ENCODE results near the gene INAFM1. TPM values are rescaled to one million over a fixed set of nuclear protein-coding genes. Genes with fewer than 3 reads are reported as not detected.

INAFM1 gene
- total RNA-seq, 5 donors from 2014 or later (not counting 1 experiment from before 2014, with no cell fraction given) = 11.3 to 19.2 (median 15.6) TPM

DNA sequence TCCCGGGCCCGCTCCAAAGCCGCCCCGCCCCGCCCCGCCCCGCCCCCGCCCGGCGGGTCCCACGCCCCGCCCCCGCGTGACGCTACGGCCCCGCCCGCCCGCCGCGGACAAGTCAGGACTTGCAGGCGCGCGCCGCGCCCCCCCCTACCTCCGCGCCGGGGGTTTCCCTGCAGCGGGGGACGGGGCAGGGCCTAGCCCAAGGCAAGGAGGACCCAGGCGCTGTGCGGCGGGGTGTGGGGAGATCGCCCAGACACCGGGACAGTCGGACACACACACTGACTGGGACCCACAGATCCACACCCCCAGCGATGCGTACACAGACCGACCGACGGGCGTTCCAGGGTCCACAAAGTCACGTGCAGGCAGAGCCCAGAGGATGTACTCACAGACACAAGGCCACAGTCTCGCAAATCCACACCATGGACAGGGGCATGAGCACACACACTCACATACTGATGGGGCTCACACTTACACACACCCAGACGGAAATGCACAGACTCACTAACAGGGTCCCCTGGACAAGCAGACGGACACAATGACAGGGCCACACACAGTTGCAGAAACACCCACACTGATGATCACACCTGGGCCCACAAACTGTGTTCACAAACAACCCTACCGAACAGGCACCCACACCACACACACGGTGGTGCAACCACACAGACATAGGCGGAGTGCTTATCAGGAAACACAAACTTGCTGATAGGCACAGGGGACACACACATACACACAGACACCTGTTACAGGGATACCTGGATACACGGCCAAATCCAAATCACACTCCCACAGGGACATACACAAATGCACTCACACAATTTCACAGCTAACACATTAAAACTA, 43.2 kb upstream of the INAFM1 start:
- ChIA-PET CTCF (interaction anchor here in 1 of 2 donors (1.5 to 2.0 kb wide), 2 partner anchors 13 to 21 kb away, joined by 7 to 8 read pairs; no protein-coding TSS in a partner anchor), POLR2A (interaction anchor here in 1 of 2 donors (0.5 kb wide), 1 partner anchor 8 kb away, joined by 3 read pairs; no protein-coding TSS in a partner anchor)
- peak overlapping the region; percentile 71 to 79 for H3K27ac Mint-ChIP-seq
- WGBS (ENCODE audit: insufficient coverage) = 5% methylated on average over 38 of the region's 51 CpGs
- peak overlapping the region; percentile 56 to 78 (median 73) for H3K4me3 Mint-ChIP-seq
- peaks cover 31 to 53% of the 10 kb centered on the region in 2 experiments for H3K4me1 ChIP-seq (ENCODE audit: control insufficient read depth in 1 of 2, extremely low read depth in 1 of 2, insufficient read depth in 2 of 2, low read length in 2 of 2)
- H3K27ac ChIP-seq (ENCODE audit: low read length) = peak overlapping the region; percentile 88
- no peaks in the 10 kb centered on the region for H3K9me3 Mint-ChIP-seq
- DNase-seq (peak; percentile 80 to 96 (median 90)), ATAC-seq (replicated peaks in 1 of 4) (peak; percentile 54 to 69 (median 60))
- H3K4me3 ChIP-seq (ENCODE audit: control insufficient read depth in 1 of 2, extremely low read depth in 1 of 2, low read length in 1 of 2) = peak overlapping the region; percentile 52 to 66
- H3K36me3 ChIP-seq (ENCODE audit: control insufficient read depth in 2 of 2, extremely low read depth in 1 of 2, insufficient read depth in 1 of 2, low read length in 1 of 2) = no peaks in the 10 kb centered on the region
- no peaks in the 10 kb centered on the region for H3K9me3 ChIP-seq
- H3K27me3 ChIP-seq (replicated peaks in 1 of 2; ENCODE audit: control insufficient read depth in 2 of 2, extremely low read depth in 1 of 2, insufficient read depth in 2 of 2, low read length in 1 of 2) = peaks cover 0 to 2% of the 10 kb centered on the region in 2 experiments
- peaks cover 25 to 29% (median 28%) of the 10 kb centered on the region in 3 donors for H3K4me1 Mint-ChIP-seq
- no peaks in the 10 kb centered on the region for H3K27me3 Mint-ChIP-seq
- no peaks in the 10 kb centered on the region for H3K36me3 Mint-ChIP-seq

DNA sequence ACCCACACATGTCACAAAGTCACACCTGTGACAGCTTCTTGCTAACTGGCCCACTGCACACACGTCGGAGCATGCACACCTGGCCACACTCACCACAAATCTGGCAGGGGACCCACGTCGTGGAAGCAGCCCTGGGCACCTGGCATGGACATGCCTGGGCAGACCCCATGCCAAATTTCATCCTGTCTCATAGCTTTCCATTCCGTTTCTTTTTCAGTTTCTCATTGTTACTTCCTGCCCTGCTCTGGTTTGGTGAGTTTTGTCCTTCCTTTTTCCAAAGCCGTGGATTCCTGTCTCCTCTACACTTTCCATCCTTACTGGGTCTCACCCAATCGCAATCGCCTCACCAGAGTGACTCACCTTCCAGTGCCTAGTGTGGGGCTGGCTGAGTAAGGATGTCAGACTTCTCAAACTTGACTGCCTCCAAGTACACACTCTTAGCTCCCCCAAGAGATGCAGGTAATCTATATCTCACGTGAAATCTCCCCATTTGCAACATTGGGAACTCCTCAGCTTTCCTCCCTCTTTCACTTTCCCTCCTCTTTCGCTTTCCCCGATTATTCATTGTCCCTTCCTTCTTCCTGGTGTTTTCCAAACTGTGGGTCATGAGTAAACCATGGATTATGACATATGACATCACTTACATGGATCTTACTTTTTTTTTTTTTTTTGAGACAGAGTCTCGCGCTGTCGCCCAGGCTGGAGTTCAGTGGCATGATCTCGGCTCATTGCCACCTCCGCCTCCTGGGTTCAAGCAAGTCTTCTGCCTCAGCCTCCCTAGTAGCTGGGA, 42.1 kb upstream of the INAFM1 start:
- Mint-ChIP-seq H3K4me3 (peak overlapping the region; percentile 56 to 73 (median 71)), H3K4me1 (peaks cover 19 to 22% (median 20%) of the 10 kb centered on the region in 3 donors), H3K27me3 (no peaks in the 10 kb centered on the region), H3K36me3 (no peaks in the 10 kb centered on the region), H3K27ac (peak overlapping the region; percentile 79 to 87), H3K9me3 (no peaks in the 10 kb centered on the region)
- ATAC-seq (replicated peaks in 1 of 4) (no peak), DNase-seq (peak in 1 of 35 experiments; percentile 25)
- no peaks in the 10 kb centered on the region for H3K9me3 ChIP-seq
- POLR2A ChIA-PET = interaction anchor here in 1 of 2 donors (0.5 kb wide), 1 partner anchor 9 kb away, joined by 3 read pairs; no protein-coding TSS in a partner anchor
- CTCF ChIA-PET = interaction anchor here in 1 of 2 donors (0.7 to 2.0 kb wide), 3 partner anchors 12 to 66 kb away, joined by 6 to 8 read pairs (median 7); no protein-coding TSS in a partner anchor
- no peaks in the 10 kb centered on the region for H3K36me3 ChIP-seq (ENCODE audit: control insufficient read depth in 2 of 2, extremely low read depth in 1 of 2, insufficient read depth in 1 of 2, low read length in 1 of 2)
- peaks cover 21 to 41% of the 10 kb centered on the region in 2 experiments for H3K4me1 ChIP-seq (ENCODE audit: control insufficient read depth in 1 of 2, extremely low read depth in 1 of 2, insufficient read depth in 2 of 2, low read length in 2 of 2)
- no peaks in the 10 kb centered on the region for H3K27me3 ChIP-seq (replicated peaks in 1 of 2; ENCODE audit: control insufficient read depth in 2 of 2, extremely low read depth in 1 of 2, insufficient read depth in 2 of 2, low read length in 1 of 2)
- WGBS (ENCODE audit: insufficient coverage) = 31% methylated on average over 6 of the region's 16 CpGs
- no peak overlapping the region for H3K4me3 ChIP-seq (ENCODE audit: control insufficient read depth in 1 of 2, extremely low read depth in 1 of 2, low read length in 1 of 2)
- H3K27ac ChIP-seq (ENCODE audit: low read length) = no peak overlapping the region

DNA sequence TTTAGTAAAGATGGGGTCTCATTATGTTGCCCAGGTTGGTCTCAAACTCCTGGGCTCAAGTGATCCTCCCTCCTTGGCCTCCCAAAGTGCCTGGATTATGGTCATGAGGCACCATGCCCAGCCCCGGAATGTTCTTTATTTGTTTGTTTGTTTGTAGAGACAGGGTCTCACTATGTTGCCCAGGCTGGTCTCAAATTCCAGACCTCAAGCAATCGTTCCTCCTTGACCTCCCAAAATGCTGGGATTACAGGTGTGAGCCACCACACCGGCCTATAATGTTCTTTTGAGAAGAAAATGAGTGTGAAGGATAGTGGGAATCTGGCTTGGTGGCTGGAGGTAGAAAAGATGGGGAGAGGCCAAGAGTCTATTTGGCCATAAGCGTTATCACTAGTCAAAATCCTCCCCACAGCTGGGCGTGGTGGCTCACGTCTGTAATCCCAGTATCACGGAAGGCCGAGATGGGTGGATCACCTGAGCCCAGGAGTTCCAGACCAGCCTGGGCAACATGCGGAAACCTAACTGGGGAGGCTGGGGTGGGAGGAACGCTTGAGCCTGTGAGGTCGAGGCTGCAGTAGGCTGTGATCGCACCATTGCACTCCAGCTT, 38.5 kb upstream of the INAFM1 start:
- no peak overlapping the region for H3K4me3 Mint-ChIP-seq
- H3K4me1 Mint-ChIP-seq = peaks cover 27 to 35% (median 32%) of the 10 kb centered on the region in 3 donors
- H3K27me3 Mint-ChIP-seq = no peaks in the 10 kb centered on the region

DNA sequence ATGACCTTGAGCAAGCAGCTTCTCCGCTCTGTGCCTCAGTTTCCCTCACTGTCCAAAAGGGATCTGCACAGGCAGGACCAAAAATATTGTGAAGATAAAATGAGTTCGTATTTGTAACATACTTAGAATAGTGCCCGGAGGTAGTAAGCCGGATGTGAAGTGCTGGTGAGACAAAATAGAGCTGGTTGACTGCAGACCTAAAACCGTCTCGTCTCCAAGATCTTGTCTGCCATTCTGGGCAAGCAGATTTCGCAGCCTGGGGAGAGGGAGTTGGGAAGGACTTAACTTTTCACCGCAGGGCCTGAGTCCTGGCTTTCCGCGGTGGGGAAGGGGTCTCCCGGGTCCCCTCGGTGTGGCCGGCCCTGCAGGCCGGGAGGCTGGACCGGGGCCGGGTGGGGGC, 35.5 kb upstream of the INAFM1 start:
- peak overlapping the region in 1 of 2 donors; percentile 42 for H3K4me3 ChIP-seq (ENCODE audit: control insufficient read depth in 1 of 2, extremely low read depth in 1 of 2, low read length in 1 of 2)

More for the DNA sequence above, 38.5 kb upstream of the INAFM1 start:
- peaks cover 0 to 6% of the 10 kb centered on the region in 2 experiments for H3K27me3 ChIP-seq (replicated peaks in 1 of 2; ENCODE audit: control insufficient read depth in 2 of 2, extremely low read depth in 1 of 2, insufficient read depth in 2 of 2, low read length in 1 of 2)
- no peak overlapping the region for H3K27ac ChIP-seq (ENCODE audit: low read length)
- ChIA-PET POLR2A (no interaction called here), CTCF (interaction anchor here in 1 of 2 donors (1.0 kb wide), 1 partner anchor 24 kb away, joined by 3 read pairs; no protein-coding TSS in a partner anchor)
- no peaks in the 10 kb centered on the region for H3K9me3 Mint-ChIP-seq
- H3K36me3 ChIP-seq (ENCODE audit: control insufficient read depth in 2 of 2, extremely low read depth in 1 of 2, insufficient read depth in 1 of 2, low read length in 1 of 2) = no peaks in the 10 kb centered on the region
- ATAC-seq (replicated peaks in 1 of 4) (no peak), DNase-seq (no peak)
- H3K4me1 ChIP-seq (ENCODE audit: control insufficient read depth in 1 of 2, extremely low read depth in 1 of 2, insufficient read depth in 2 of 2, low read length in 2 of 2) = peaks cover 19 to 39% of the 10 kb centered on the region in 2 experiments
- no peaks in the 10 kb centered on the region for H3K36me3 Mint-ChIP-seq
- H3K9me3 ChIP-seq = no peaks in the 10 kb centered on the region
- no peak overlapping the region for H3K27ac Mint-ChIP-seq
- no CpG with 5 or more reads among the region's 12 CpGs for WGBS (ENCODE audit: insufficient coverage)
- H3K4me3 ChIP-seq (ENCODE audit: control insufficient read depth in 1 of 2, extremely low read depth in 1 of 2, low read length in 1 of 2) = no peak overlapping the region

GRCh38 chr19:47239610-47240296, 34.9 kb upstream of the INAFM1 start:
- Mint-ChIP-seq H3K4me1 (peaks cover 8 to 31% (median 30%) of the 10 kb centered on the region in 3 donors), H3K27me3 (no peaks in the 10 kb centered on the region), H3K36me3 (no peaks in the 10 kb centered on the region), H3K4me3 (peak overlapping the region; percentile 53 to 83 (median 54)), H3K27ac (no peak overlapping the region), H3K9me3 (no peaks in the 10 kb centered on the region)
- Histone ChIP-seq H3K4me3 (ENCODE audit: control insufficient read depth in 1 of 2, extremely low read depth in 1 of 2, low read length in 1 of 2) (peak overlapping the region in 1 of 2 donors; percentile 42), H3K27ac (ENCODE audit: low read length) (no peak overlapping the region), H3K36me3 (ENCODE audit: control insufficient read depth in 2 of 2, extremely low read depth in 1 of 2, insufficient read depth in 1 of 2, low read length in 1 of 2) (no peaks in the 10 kb centered on the region), H3K27me3 (replicated peaks in 1 of 2; ENCODE audit: control insufficient read depth in 2 of 2, extremely low read depth in 1 of 2, insufficient read depth in 2 of 2, low read length in 1 of 2) (peaks cover 6 to 9% of the 10 kb centered on the region in 2 experiments), H3K9me3 (no peaks in the 10 kb centered on the region), H3K4me1 (ENCODE audit: control insufficient read depth in 1 of 2, extremely low read depth in 1 of 2, insufficient read depth in 2 of 2, low read length in 2 of 2) (peaks cover 37 to 53% of the 10 kb centered on the region in 2 experiments)
- WGBS (ENCODE audit: insufficient coverage) = 6% methylated on average over 46 of the region's 62 CpGs
- ATAC-seq (replicated peaks in 1 of 4) (peak; percentile 4 to 34 (median 24)), DNase-seq (peak in 26 of 35 experiments; percentile 31 to 76 (median 54))
- ChIA-PET CTCF (interaction anchor here in 1 of 2 donors (1.2 kb wide), 1 partner anchor 29 kb away, joined by 4 read pairs; no protein-coding TSS in a partner anchor), POLR2A (no interaction called here)

More for the DNA sequence above, 35.5 kb upstream of the INAFM1 start:
- H3K36me3 ChIP-seq (ENCODE audit: control insufficient read depth in 2 of 2, extremely low read depth in 1 of 2, insufficient read depth in 1 of 2, low read length in 1 of 2) = no peaks in the 10 kb centered on the region
- Mint-ChIP-seq H3K9me3 (no peaks in the 10 kb centered on the region), H3K36me3 (no peaks in the 10 kb centered on the region), H3K4me1 (peaks cover 8 to 26% (median 25%) of the 10 kb centered on the region in 3 donors), H3K27me3 (no peaks in the 10 kb centered on the region), H3K4me3 (peak overlapping the region; percentile 78 to 85 (median 83)), H3K27ac (peak overlapping the region; percentile 79 to 80)
- no peaks in the 10 kb centered on the region for H3K9me3 ChIP-seq
- H3K27ac ChIP-seq (ENCODE audit: low read length) = peak overlapping the region; percentile 44
- 9% methylated on average over 16 of the region's 16 CpGs for WGBS (ENCODE audit: insufficient coverage)
- H3K4me1 ChIP-seq (ENCODE audit: control insufficient read depth in 1 of 2, extremely low read depth in 1 of 2, insufficient read depth in 2 of 2, low read length in 2 of 2) = peaks cover 35 to 47% of the 10 kb centered on the region in 2 experiments
- H3K27me3 ChIP-seq (replicated peaks in 1 of 2; ENCODE audit: control insufficient read depth in 2 of 2, extremely low read depth in 1 of 2, insufficient read depth in 2 of 2, low read length in 1 of 2) = peaks cover 6 to 9% of the 10 kb centered on the region in 2 experiments
- CTCF ChIA-PET = interaction anchor here in 1 of 2 donors (1.2 kb wide), 1 partner anchor 29 kb away, joined by 4 read pairs; no protein-coding TSS in a partner anchor
- ATAC-seq (replicated peaks in 1 of 4) (peak in 2 of 4 experiments; percentile 21), DNase-seq (peak in 3 of 35 experiments; percentile 13 to 59 (median 19))
- POLR2A ChIA-PET = no interaction called here

Data from T-cell (primary cell).